GM21529 (cell line): Measurements from ENCODE around the gene OR8A1.
"Not testable (repeated sequence)": the region's sequence is repeated elsewhere in the genome, so short reads cannot be mapped to it uniquely, and the experiment has no call there.

Experiments used
- ATAC-seq: cut with Tn5 transposase; IDR thresholded peaks from one replicate; pipeline ENCODE4 v1.9.1; 2021; ENCODE audit not compliant: unreplicated experiment

Gene OR8A1

GRCh38 chr11:124592627-124593026 is 22.8 kb downstream of the OR8A1 start:
- no peak for ATAC-seq

GRCh38 chr11:124595302-124595701 is 25.5 kb downstream of the OR8A1 start:
- no peak for ATAC-seq

GRCh38 chr11:124597626-124598025 is 27.8 kb downstream of the OR8A1 start:
- no peak for ATAC-seq

- no peak for ATAC-seq
Observed at GRCh38 chr11:124600621-124601320, 31.0 kb downstream of the OR8A1 start.

DNA sequence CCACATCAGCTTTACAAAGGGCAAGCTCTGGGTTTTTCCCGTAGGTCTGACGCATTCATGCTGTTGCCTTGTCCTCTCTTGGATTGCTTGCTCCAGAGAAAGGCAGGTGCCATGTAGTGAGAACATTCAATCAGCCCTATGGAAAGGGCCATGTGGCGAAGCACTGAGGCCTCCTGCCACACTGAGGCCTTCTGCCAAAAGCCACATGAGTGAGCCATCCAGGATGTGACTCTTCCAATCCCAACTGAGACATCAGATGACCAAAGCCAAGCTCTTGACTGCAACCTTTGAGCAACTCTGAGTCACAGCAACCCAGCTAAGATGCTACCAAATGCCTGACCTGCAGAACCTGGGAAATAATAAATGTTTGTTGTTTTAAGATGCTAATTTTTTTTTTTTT is 32.4 kb downstream of the OR8A1 start:
- ATAC-seq = no peak

DNA sequence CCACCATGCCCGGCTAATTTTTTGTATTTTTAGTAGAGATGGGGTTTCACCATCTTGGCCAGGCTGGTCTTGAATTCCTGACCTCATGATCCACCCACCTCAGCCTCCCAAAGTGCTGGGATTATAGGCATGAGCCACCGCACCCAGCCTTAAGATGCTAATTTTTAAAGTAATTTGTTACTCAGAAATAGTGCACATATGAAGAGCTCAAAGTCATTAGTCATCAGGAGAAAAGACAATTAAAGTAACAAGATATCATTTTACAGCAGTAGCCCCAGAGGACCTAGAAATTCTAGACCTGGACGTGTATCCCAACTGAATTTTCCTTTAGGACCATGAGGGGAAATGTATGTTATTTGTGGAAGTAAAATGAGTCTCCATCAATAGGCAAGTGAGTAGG is 32.9 kb downstream of the OR8A1 start:
- not testable (repeated sequence) for ATAC-seq

GRCh38 chr11:124605719-124606118 is 35.9 kb downstream of the OR8A1 start:
- ATAC-seq = no peak

DNA sequence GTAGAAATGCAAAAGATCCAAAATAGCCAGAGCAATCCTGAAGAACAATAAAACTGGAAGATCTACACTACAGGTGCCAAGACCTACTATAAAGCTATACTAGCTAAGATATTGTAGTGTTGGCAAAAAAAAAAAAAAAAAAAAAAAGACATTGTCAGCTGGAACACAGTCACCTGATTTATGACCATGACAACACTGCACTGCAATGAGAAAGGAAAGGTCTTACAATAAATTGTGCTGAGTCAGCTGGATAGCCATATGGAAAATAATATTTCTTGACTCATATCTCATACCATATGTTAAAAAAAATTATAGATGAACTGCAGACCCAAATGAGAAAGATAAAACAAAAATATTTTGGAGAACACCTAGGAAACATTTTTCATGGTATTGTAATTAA is 38.4 kb downstream of the OR8A1 start:
- ATAC-seq = no peak

DNA sequence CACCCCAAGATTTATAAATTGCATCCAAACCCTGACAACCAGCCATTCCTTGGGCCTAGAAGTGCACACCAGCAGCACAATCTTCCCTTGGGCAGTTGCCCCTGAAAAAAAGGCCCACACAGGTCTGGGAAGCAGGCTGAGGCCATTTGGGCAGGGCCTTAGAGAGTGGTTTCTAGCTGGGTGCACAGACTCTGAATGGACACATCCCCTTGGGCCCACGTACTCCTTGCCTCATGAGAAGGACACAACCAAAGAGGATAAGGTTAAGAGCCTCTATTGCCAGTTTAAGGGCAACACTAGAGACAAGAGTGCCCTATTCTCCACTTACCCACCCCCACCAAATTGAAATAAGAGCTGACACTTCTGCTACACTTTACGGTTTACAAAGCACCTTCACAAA is 40.5 kb downstream of the OR8A1 start:
- ATAC-seq = no peak

DNA sequence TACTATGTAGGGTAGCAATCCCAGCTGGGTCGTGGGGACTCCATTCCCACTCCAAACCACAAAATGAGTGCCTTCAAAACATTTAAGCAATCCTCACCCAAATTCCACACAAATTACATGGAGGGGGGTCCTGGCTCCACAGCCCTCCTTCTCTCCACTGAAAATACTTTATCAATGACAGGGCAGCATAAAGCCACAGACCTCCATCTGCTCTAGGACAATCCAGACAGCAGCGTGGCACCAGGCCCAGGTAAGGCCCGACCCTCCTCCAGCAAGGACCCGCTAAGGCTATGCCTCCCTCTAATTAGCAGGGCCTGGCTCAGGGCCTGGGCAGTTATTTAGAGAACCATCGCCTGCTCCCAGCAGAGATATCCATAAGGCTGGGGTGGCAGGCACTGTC is 41.3 kb downstream of the OR8A1 start, which contains the start of gene PANX3:
Gene PANX3 (plus strand): TSS at position 365 of the 400 bp plus-strand sequence. CDS start 129 bp downstream, outside the sequence.
- ATAC-seq = no peak

GRCh38 chr11:124612045-124612444 is 42.2 kb downstream of the OR8A1 start:
- peak; percentile 45 for ATAC-seq

DNA sequence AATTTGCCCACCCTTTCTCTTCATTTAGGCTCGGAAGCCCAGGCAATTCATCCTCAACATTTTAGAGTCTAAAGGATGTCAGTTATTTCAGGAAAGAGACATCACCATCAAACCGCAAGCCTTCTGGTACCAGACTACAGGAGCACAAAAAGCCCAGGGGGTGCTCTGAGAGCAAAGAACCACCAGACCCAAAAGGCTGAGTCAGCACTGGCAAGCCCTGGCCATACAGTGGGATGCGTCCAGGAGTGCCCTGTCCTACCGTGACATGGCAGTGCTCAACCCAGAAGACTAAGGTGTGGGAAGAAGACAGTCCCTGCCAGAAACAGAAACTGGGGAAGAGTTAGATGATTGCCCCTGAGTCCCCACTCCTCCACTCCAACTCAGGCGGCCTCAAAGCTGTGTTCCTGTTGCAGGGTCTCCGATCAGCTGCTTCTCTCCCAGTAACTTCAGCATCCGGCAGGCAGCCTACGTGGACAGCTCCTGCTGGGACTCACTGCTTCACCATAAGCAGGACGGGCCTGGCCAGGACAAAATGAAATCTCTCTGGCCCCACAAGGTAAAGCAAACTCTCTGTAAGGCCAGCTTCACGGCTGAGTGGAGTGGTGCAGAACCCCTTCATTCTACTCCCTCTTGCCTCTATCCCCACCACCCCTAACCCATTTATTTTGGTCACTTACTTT is 42.9 kb downstream of the OR8A1 start:
- no peak for ATAC-seq

GRCh38 chr11:124618863-124619262 is 49.1 kb downstream of the OR8A1 start:
- ATAC-seq = no peak
